ENCODE measurements around the gene PTGFRN. TPM values are rescaled to one million over a fixed set of nuclear protein-coding genes. Genes with fewer than 3 reads are reported as not detected.

PTGFRN gene
- total RNA-seq, 1 donor from 2014 or later, result 111 TPM

GRCh38 chr1:116869611-116870010 lies 40.1 kb upstream of the PTGFRN start:
- no peak for DNase-seq
- intact Hi-C loops (cut with micrococcal nuclease), result no loop called here

GRCh38 chr1:116870300-116870699 lies 39.4 kb upstream of the PTGFRN start:
- no peak for DNase-seq
- no peak for TF ChIP-seq CTCF (IDR thresholded peaks at IDR 0.05; ENCODE audit: borderline replicate concordance)
- intact Hi-C loops (cut with micrococcal nuclease), result no loop called here
- Histone ChIP-seq H3K36me3 (no peaks in the 10 kb centered on the region), H3K4me1 (peaks cover 4% of the 10 kb centered on the region), H3K4me3 (no peak overlapping the region), H3K27ac (replicated peaks) (no peak overlapping the region), H3K9me3 (replicated peaks) (peaks cover 18% of the 10 kb centered on the region), H3K27me3 (ENCODE audit: low read depth) (no peaks in the 10 kb centered on the region)

More at GRCh38 chr1:116869611-116870010, 40.1 kb upstream of the PTGFRN start:
- Histone ChIP-seq H3K36me3 (no peaks in the 10 kb centered on the region), H3K27ac (replicated peaks) (no peak overlapping the region), H3K9me3 (replicated peaks) (peaks cover 18% of the 10 kb centered on the region), H3K27me3 (ENCODE audit: low read depth) (no peaks in the 10 kb centered on the region), H3K4me3 (no peak overlapping the region), H3K4me1 (peaks cover 4% of the 10 kb centered on the region)
- no peak for TF ChIP-seq CTCF (IDR thresholded peaks at IDR 0.05; ENCODE audit: borderline replicate concordance)

- Histone ChIP-seq H3K27me3 (ENCODE audit: low read depth) (no peaks in the 10 kb centered on the region), H3K4me1 (peaks cover 4% of the 10 kb centered on the region), H3K4me3 (no peak overlapping the region), H3K27ac (replicated peaks) (peak overlapping the region; percentile 54), H3K9me3 (replicated peaks) (peaks cover 5% of the 10 kb centered on the region), H3K36me3 (no peaks in the 10 kb centered on the region)
- TF ChIP-seq CTCF (IDR thresholded peaks at IDR 0.05; ENCODE audit: borderline replicate concordance), result no peak
- no peak for DNase-seq
- intact Hi-C loops (cut with micrococcal nuclease), result no loop called here
These were observed 38.0 kb upstream of the PTGFRN start for GRCh38 chr1:116871779-116872146.

- H3K4me3 ChIP-seq, result no peak overlapping the region
- H3K27me3 ChIP-seq (ENCODE audit: low read depth), result no peaks in the 10 kb centered on the region
- no peak overlapping the region for H3K27ac ChIP-seq (replicated peaks)
- peaks cover 21% of the 10 kb centered on the region for H3K4me1 ChIP-seq
- no peak for DNase-seq
- no peak for TF ChIP-seq CTCF (IDR thresholded peaks at IDR 0.05; ENCODE audit: borderline replicate concordance)
- H3K36me3 ChIP-seq, result no peaks in the 10 kb centered on the region
- intact Hi-C loops (cut with micrococcal nuclease), result no loop called here
- no peaks in the 10 kb centered on the region for H3K9me3 ChIP-seq (replicated peaks)
These were observed 35.9 kb upstream of the PTGFRN start for GRCh38 chr1:116873680-116874271.

GRCh38 chr1:116874733-116875249 lies 34.9 kb upstream of the PTGFRN start:
- Histone ChIP-seq H3K4me3 (no peak overlapping the region), H3K27me3 (ENCODE audit: low read depth) (no peaks in the 10 kb centered on the region), H3K36me3 (no peaks in the 10 kb centered on the region), H3K4me1 (peaks cover 31% of the 10 kb centered on the region), H3K27ac (replicated peaks) (no peak overlapping the region), H3K9me3 (replicated peaks) (no peaks in the 10 kb centered on the region)
- TF ChIP-seq CTCF (IDR thresholded peaks at IDR 0.05; ENCODE audit: borderline replicate concordance), result no peak
- no peak for DNase-seq
- intact Hi-C loops (cut with micrococcal nuclease), result no loop called here
